HL-60 (cell line): ENCODE results near the gene ARAP2.

ENCODE experiments used
- SPI1 ChIP-seq: IDR thresholded peaks from 2 replicates; pipeline ENCODE4 v1.6.1; 2012; ENCODE audit warnings: low read depth, mild to moderate bottlenecking, borderline replicate concordance
- TF ChIP-seq, protein P1 (sequence below): IDR thresholded peaks from one replicate; pipeline ENCODE4 v1.5.1; 2011; ENCODE audit warnings: low read length, control low read depth, inconsistent platforms; ENCODE audit not compliant: insufficient read depth
- TF ChIP-seq, protein P2 (sequence below): IDR thresholded peaks from 2 replicates; pipeline ENCODE4 v1.6.1; 2012; ENCODE audit warnings: low read depth; ENCODE audit not compliant: insufficient replicate concordance

GRCh38 chr4:36115312-36115711, 129.0 kb downstream of the ARAP2 start:
- TF ChIP-seq, protein P1, sequence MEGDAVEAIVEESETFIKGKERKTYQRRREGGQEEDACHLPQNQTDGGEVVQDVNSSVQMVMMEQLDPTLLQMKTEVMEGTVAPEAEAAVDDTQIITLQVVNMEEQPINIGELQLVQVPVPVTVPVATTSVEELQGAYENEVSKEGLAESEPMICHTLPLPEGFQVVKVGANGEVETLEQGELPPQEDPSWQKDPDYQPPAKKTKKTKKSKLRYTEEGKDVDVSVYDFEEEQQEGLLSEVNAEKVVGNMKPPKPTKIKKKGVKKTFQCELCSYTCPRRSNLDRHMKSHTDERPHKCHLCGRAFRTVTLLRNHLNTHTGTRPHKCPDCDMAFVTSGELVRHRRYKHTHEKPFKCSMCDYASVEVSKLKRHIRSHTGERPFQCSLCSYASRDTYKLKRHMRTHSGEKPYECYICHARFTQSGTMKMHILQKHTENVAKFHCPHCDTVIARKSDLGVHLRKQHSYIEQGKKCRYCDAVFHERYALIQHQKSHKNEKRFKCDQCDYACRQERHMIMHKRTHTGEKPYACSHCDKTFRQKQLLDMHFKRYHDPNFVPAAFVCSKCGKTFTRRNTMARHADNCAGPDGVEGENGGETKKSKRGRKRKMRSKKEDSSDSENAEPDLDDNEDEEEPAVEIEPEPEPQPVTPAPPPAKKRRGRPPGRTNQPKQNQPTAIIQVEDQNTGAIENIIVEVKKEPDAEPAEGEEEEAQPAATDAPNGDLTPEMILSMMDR = no peak
- TF ChIP-seq SPI1 = no peak
- TF ChIP-seq, protein P2, sequence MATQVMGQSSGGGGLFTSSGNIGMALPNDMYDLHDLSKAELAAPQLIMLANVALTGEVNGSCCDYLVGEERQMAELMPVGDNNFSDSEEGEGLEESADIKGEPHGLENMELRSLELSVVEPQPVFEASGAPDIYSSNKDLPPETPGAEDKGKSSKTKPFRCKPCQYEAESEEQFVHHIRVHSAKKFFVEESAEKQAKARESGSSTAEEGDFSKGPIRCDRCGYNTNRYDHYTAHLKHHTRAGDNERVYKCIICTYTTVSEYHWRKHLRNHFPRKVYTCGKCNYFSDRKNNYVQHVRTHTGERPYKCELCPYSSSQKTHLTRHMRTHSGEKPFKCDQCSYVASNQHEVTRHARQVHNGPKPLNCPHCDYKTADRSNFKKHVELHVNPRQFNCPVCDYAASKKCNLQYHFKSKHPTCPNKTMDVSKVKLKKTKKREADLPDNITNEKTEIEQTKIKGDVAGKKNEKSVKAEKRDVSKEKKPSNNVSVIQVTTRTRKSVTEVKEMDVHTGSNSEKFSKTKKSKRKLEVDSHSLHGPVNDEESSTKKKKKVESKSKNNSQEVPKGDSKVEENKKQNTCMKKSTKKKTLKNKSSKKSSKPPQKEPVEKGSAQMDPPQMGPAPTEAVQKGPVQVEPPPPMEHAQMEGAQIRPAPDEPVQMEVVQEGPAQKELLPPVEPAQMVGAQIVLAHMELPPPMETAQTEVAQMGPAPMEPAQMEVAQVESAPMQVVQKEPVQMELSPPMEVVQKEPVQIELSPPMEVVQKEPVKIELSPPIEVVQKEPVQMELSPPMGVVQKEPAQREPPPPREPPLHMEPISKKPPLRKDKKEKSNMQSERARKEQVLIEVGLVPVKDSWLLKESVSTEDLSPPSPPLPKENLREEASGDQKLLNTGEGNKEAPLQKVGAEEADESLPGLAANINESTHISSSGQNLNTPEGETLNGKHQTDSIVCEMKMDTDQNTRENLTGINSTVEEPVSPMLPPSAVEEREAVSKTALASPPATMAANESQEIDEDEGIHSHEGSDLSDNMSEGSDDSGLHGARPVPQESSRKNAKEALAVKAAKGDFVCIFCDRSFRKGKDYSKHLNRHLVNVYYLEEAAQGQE = no peak
